ENCODE measurements around the gene SELENOM.

The SELENOM gene

DNA sequence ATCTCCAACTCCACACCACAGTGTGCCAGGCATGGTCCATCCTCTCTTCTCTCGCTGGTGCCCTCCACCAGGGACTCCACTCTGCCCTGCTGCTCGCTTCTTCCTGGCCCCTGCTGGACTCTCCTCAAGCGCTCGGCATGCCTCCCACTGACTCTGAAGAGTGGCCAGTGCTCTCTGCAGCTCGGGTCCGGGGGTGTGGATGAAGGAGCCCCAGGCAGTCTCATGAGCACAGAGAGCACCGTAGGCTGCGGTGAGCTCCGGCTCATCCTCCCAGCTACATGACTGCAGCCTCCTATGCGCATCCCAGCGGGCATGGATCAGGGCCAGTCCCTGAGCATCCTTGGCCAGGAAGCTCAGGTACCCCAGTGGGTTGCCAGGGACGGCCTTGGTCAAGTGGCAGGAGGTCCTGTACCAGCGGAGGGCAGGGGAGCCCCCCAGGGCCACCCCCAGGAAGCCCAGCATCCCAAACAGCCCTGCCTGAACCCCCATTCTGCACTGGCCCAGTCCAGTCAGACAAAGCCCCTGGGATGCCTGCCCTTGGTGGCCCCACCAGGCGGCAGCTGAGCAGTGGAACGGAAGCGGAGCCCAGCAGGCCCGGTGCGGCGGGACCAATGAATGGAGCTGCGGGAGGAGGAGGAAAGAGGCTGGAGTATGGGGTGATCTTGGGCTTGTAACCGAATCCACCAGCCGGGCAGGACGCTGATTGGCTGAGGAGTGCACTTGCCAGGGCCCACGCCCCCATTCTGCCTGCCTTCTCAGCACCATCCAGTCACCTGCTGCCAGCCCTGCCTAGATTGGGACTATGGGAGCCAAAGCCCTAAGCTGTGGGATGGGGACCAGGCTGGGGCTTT, 32.7 kb upstream of the SELENOM start, which contains the start of gene PLA2G3:
PLA2G3 (minus strand) TSS at position 643 of the 851 bp plus-strand sequence; CDS start at position 489, 154 bp downstream.
- H3K4me3 ChIP-seq (ENCODE audit: low read depth, low read length) = no peak within 1 kb of the TSS
- TF ChIP-seq, protein P1, sequence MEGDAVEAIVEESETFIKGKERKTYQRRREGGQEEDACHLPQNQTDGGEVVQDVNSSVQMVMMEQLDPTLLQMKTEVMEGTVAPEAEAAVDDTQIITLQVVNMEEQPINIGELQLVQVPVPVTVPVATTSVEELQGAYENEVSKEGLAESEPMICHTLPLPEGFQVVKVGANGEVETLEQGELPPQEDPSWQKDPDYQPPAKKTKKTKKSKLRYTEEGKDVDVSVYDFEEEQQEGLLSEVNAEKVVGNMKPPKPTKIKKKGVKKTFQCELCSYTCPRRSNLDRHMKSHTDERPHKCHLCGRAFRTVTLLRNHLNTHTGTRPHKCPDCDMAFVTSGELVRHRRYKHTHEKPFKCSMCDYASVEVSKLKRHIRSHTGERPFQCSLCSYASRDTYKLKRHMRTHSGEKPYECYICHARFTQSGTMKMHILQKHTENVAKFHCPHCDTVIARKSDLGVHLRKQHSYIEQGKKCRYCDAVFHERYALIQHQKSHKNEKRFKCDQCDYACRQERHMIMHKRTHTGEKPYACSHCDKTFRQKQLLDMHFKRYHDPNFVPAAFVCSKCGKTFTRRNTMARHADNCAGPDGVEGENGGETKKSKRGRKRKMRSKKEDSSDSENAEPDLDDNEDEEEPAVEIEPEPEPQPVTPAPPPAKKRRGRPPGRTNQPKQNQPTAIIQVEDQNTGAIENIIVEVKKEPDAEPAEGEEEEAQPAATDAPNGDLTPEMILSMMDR (IDR thresholded peaks at IDR 0.05; ENCODE audit: low read depth, low read length) = no peak

- TF ChIP-seq, protein P1 (IDR thresholded peaks at IDR 0.05; ENCODE audit: low read depth, low read length) = no peak
- no peak overlapping the region for H3K4me3 ChIP-seq (ENCODE audit: low read depth, low read length)
Measured at GRCh38 chr22:31139066-31139465, 31.7 kb upstream of the SELENOM start.

DNA sequence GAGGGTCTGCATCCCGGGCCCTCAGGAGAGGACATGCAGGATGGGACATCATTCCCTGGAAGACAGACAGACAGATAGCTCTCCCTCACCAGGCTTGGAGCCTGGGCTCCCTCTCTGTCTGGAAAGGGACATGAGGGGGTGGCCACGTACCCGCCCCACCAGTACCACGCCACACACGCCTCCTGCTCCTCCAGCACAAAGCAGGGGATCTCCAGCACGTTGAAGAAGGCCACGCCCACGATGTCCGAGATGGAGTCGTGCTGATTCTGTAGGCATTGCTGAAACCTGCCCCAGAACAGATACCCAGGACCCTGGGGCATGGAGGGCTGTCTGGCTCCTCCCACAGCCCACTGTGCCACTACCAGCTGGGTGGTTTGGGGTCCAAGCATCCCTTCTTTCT, 30.8 kb upstream of the SELENOM start:
- H3K4me3 ChIP-seq (ENCODE audit: low read depth, low read length) = no peak overlapping the region
- TF ChIP-seq, protein P1 (IDR thresholded peaks at IDR 0.05; ENCODE audit: low read depth, low read length) = no peak

DNA sequence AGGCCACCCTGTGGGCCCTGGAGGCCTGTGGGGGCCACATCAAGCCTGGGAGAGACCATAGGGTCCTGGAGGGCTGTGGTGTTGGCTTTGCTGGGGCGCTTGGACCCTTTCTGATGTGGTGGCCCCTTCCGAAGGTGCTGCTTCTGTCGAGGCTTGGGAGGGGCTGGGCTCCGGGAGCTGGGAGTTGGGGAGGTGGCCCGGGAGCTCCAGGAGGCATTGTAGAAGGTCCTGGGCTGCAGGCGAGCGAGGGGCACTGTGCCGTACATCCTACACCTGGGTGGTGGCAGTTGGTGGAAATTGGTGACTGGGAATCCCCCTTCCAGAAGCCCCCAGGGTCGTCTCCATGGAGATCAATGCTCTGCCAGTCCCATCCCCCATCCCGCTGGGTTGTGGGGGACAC, 30.4 kb upstream of the SELENOM start:
- TF ChIP-seq, protein P1 (IDR thresholded peaks at IDR 0.05; ENCODE audit: low read depth, low read length) = no peak
- H3K4me3 ChIP-seq (ENCODE audit: low read depth, low read length) = no peak overlapping the region

GRCh38 chr22:31136711-31137110, 29.3 kb upstream of the SELENOM start:
- no peak overlapping the region for H3K4me3 ChIP-seq (ENCODE audit: low read depth, low read length)
- TF ChIP-seq, protein P1 (IDR thresholded peaks at IDR 0.05; ENCODE audit: low read depth, low read length) = no peak

DNA sequence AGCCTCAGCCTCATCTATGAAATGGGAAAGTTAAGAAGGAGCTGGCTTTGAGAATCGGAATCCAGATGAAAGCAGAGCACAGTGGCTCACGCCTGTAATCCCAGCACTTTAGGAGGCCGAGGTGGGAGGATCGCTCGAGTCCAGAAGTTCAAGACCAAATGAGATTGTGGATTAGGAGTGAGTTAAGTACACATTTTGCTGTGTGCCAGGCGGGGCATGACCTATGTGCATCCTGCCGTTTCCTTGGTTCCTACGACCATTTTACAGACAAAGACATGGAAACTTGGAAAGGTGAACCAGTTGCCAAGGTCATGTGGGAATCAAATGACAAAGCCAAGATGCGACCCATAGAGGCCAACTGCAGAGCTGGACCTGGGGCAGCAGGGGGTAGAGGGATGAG, 28.8 kb upstream of the SELENOM start:
- TF ChIP-seq, protein P1 (IDR thresholded peaks at IDR 0.05; ENCODE audit: low read depth, low read length) = no peak
- H3K4me3 ChIP-seq (ENCODE audit: low read depth, low read length) = no peak overlapping the region

GRCh38 chr22:31135706-31136105, 28.3 kb upstream of the SELENOM start:
- TF ChIP-seq, protein P1 (IDR thresholded peaks at IDR 0.05; ENCODE audit: low read depth, low read length) = no peak
- no peak overlapping the region for H3K4me3 ChIP-seq (ENCODE audit: low read depth, low read length)
